ENCODE measurements around the gene ANKRD24. TPM values are rescaled to one million over a fixed set of nuclear protein-coding genes. Genes with fewer than 3 reads are reported as not detected.

The ANKRD24 gene
- total and polyA plus RNA-seq, 2 donors (not counting 3 experiments of a cell fraction or from before 2014, with no cell fraction given): 0.07 to 0.27 TPM

DNA sequence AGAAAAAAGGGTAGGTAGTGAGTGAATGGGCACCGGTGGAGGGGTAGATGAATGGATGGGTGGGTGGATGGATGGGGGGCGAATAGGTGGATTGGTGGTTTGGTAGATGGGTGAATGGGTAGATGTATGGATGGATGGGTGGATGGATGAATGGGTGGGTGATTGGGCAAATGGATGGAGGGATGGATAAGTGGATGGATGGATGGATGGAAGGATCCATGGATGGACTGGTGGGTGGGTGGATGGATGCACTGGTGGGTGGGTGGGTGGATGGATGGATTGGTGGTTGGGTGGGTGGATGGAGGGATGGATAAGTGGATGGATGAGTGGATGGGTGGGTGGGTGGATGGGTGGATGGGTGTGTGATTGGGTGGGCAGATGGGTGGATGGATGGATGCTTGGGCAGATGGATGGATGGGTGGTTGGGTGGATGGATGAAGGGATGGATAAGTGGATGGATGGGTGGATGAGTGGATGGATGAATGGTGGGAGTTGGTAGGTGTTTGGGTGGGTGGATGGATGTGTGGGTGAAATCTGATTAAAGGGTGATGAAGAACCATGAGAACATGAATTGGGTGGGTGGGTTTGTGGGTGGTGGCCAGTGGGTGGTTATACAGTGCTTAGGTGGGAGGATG, 2.3 kb downstream of the ANKRD24 start:
- no TSS peak for BruUV-seq (replicated peaks)
- no peak for DNase-seq (ENCODE audit: low read depth, low spot score)
- Histone ChIP-seq H3K27ac (ENCODE audit: insufficient read depth, low read depth, low read length) (no peak overlapping the region), H3K36me3 (ENCODE audit: control insufficient read depth in 2 of 2, extremely low read depth in 1 of 2, insufficient read depth in 2 of 2, low read length in 2 of 2) (peaks cover 0 to 2% of the 10 kb centered on the region in 2 experiments), H3K4me1 (ENCODE audit: control insufficient read depth, extremely low read depth, insufficient read depth, low read length) (peaks cover 3% of the 10 kb centered on the region), H3K27me3 (ENCODE audit: control insufficient read depth in 2 of 2, insufficient read depth in 2 of 2, low read length in 2 of 2) (no peaks in the 10 kb centered on the region), H4K20me1 (replicated peaks; ENCODE audit: control insufficient read depth, extremely low read depth, insufficient read depth, low read length) (no peaks in the 10 kb centered on the region), H3K4me3 (replicated peaks in 1 of 3; ENCODE audit: insufficient read depth in 1 of 3, low read depth in 1 of 3, low read length in 3 of 3) (no peak overlapping the region), H3K9ac (replicated peaks; ENCODE audit: extremely low read depth, insufficient read depth, low read length) (no peak overlapping the region), H3K4me2 (ENCODE audit: insufficient read depth, low read length) (no peak overlapping the region), H2AFZ (ENCODE audit: low read depth, low read length) (no peak overlapping the region), H3K9me1 (replicated peaks; ENCODE audit: control insufficient read depth, extremely low read depth, insufficient read depth, low read length) (no peaks in the 10 kb centered on the region), H3K9me3 (replicated peaks; ENCODE audit: control insufficient read depth, insufficient read depth, low read length) (no peaks in the 10 kb centered on the region), H3K79me2 (ENCODE audit: control insufficient read depth, insufficient read depth, low read length) (peaks cover 2% of the 10 kb centered on the region)
- intact Hi-C loops (cut with micrococcal nuclease): loop anchor here (5.0 kb wide), 2 partner anchors 198 to 512 kb away; partner anchors contain the start of gene EEF2
- no peak for FAIRE-seq
- ChIA-PET POLR2A (interaction anchor here (0.6 kb wide), 1 partner anchor 141 kb away, joined by 4 read pairs; no protein-coding TSS in a partner anchor), CTCF (interaction anchor here (0.9 kb wide), 1 partner anchor 44 kb away, joined by 7 read pairs; no protein-coding TSS in a partner anchor)
- dilution Hi-C loops (cut with MboI; ENCODE audit: extremely low pct_ligation_motif_present, low sequenced_read_pairs): no loop called here
- TF ChIP-seq POLR2A (IDR thresholded peaks at IDR 0.05; ENCODE audit: low read depth, low read length) (no peak), GATA2 (IDR thresholded peaks at IDR 0.05; ENCODE audit: insufficient read depth, insufficient read length, low read depth, low read length) (no peak), JUN (IDR thresholded peaks at IDR 0.05; ENCODE audit: borderline replicate concordance, insufficient read depth, insufficient read length, low read depth) (no peak), FOS (IDR thresholded peaks at IDR 0.05; ENCODE audit: borderline replicate concordance, insufficient read depth, low read length) (no peak), POLR2AphosphoS5 (IDR thresholded peaks at IDR 0.05; ENCODE audit: insufficient read depth, low read depth, low read length) (no peak)
- TF ChIP-seq, protein P1, sequence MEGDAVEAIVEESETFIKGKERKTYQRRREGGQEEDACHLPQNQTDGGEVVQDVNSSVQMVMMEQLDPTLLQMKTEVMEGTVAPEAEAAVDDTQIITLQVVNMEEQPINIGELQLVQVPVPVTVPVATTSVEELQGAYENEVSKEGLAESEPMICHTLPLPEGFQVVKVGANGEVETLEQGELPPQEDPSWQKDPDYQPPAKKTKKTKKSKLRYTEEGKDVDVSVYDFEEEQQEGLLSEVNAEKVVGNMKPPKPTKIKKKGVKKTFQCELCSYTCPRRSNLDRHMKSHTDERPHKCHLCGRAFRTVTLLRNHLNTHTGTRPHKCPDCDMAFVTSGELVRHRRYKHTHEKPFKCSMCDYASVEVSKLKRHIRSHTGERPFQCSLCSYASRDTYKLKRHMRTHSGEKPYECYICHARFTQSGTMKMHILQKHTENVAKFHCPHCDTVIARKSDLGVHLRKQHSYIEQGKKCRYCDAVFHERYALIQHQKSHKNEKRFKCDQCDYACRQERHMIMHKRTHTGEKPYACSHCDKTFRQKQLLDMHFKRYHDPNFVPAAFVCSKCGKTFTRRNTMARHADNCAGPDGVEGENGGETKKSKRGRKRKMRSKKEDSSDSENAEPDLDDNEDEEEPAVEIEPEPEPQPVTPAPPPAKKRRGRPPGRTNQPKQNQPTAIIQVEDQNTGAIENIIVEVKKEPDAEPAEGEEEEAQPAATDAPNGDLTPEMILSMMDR (IDR thresholded peaks at IDR 0.05; ENCODE audit: extremely low read depth in 1 of 2, insufficient read depth in 1 of 2, low read depth in 1 of 2, low read length in 2 of 2): no peak
